ENCODE data around the gene SEMA4C.

The SEMA4C gene

DNA sequence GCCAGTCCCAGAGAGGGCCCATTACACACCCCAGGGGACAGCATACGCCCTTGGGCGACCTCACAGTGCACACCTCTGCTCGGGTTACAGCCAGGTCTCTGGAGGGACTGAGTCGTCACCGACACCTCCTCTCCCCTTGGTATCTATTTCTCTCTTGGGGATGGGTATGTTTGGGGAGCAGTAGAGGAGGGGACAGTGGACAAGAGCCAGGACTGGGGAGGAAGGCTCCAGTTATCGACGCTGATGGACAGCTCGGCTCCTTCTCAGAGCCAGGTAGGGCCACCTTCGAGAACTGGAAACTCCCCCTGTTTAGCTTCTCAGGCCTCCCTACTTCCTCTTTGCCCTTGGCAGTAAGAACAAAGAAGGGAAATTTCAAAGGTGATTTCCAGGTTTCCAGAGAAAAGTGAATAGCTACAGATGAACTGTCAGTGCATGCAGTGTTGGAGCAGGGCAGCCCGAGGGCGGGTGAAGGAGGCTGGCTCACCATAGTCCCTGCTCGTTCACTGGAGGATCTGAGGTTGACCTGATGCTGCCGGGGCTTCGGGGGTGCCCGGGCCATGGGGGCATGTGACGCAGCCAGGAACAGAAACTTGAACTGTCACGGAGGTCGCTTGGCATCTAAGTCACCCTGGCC lies 4.4 kb upstream of the SEMA4C start:
- H3K36me3 ChIP-seq (ENCODE audit: control insufficient read depth in 5 of 5, insufficient read depth in 5 of 5, low read length in 5 of 5), result no peaks in the 10 kb centered on the region
- H3K9me3 ChIP-seq (ENCODE audit: control insufficient read depth in 5 of 5, low read length in 5 of 5), result no peaks in the 10 kb centered on the region
- H3K9ac ChIP-seq (ENCODE audit: low read length in 5 of 5), result no peak overlapping the region
- H3K4me1 ChIP-seq (ENCODE audit: control insufficient read depth in 5 of 5, insufficient read depth in 5 of 5, low read length in 5 of 5), result peaks cover 3 to 44% (median 31%) of the 10 kb centered on the region in 5 donors
- H3K27ac ChIP-seq (ENCODE audit: low read depth, low read length), result peak overlapping the region; percentile 76
- peak overlapping the region in 1 of 5 donors; percentile 13 for H3K4me3 ChIP-seq (ENCODE audit: low read depth in 1 of 5, low read length in 5 of 5)
- H3K27me3 ChIP-seq (ENCODE audit: control insufficient read depth in 5 of 5, insufficient read depth in 4 of 5, low read length in 5 of 5), result peaks cover 0 to 7% (median 0%) of the 10 kb centered on the region in 5 donors

DNA sequence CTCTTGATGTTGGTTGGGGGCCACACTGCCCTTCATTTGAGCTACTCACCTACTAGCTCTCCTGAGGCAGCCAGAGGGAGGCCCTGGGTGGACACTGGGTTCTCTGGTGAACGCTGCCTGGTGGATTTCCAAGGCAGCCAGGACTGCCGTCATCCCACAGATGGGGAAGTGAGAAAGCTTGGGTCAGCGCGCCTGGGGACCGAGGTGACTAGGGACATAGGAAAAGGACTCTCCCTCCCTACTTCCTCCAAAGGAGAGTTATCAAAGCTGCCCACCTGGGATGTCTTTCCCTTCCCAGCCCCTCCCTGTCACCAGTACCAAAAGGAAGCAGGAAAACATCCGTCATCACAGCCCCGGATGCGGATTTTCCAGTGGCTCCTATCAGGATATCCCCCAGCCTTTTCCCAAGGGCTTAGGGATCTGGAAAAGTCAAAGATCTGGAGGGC lies 3.8 kb upstream of the SEMA4C start:
- H3K4me1 ChIP-seq (ENCODE audit: control insufficient read depth in 5 of 5, insufficient read depth in 5 of 5, low read length in 5 of 5), result peaks cover 3 to 47% (median 31%) of the 10 kb centered on the region in 5 donors
- peak overlapping the region in 1 of 5 donors; percentile 13 for H3K4me3 ChIP-seq (ENCODE audit: low read depth in 1 of 5, low read length in 5 of 5)
- no peaks in the 10 kb centered on the region for H3K36me3 ChIP-seq (ENCODE audit: control insufficient read depth in 5 of 5, insufficient read depth in 5 of 5, low read length in 5 of 5)
- H3K9me3 ChIP-seq (ENCODE audit: control insufficient read depth in 5 of 5, low read length in 5 of 5), result no peaks in the 10 kb centered on the region
- peak overlapping the region; percentile 76 for H3K27ac ChIP-seq (ENCODE audit: low read depth, low read length)
- H3K27me3 ChIP-seq (ENCODE audit: control insufficient read depth in 5 of 5, insufficient read depth in 4 of 5, low read length in 5 of 5), result peaks cover 0 to 6% (median 0%) of the 10 kb centered on the region in 5 donors
- H3K9ac ChIP-seq (ENCODE audit: low read length in 5 of 5), result no peak overlapping the region

DNA sequence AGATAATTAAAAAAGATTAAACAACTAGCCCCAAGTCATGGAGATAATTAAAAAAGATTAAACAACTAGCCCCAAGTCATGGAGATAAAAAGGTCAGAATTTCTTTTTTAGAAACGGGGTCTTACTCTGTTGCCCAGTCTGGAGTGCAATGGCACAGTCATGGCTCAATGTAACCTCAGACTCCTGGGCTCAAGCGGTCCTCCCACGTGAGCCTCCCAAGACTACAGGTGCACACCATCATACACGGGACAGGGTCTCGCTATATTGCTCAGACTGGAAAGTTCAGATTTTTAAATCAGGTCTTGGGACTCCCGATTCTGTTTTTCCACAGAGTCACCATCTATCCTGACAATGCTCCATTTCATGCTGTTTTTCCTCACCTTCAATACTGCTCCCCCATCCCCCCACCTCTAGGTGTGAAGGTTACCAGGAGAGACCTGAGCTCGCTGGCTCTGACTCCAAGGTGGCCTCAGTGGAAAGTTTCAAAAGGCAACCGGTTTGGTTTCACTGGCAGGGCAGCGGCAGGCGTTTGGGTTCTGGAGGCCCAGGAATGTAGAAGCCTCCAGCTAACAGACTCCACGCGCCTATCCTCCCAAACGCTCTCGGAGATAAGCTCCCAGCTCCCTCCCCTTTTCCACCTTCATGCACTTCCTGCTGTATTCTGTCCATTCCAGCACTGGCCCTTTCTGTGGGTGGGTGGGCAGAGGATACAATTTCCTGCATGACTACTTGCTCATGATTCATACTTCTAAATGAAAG lies 2.9 kb upstream of the SEMA4C start:
- H3K4me3 ChIP-seq (ENCODE audit: low read depth in 1 of 5, low read length in 5 of 5), result no peak overlapping the region
- peaks cover 3 to 55% (median 38%) of the 10 kb centered on the region in 5 donors for H3K4me1 ChIP-seq (ENCODE audit: control insufficient read depth in 5 of 5, insufficient read depth in 5 of 5, low read length in 5 of 5)
- no peaks in the 10 kb centered on the region for H3K9me3 ChIP-seq (ENCODE audit: control insufficient read depth in 5 of 5, low read length in 5 of 5)
- no peak overlapping the region for H3K9ac ChIP-seq (ENCODE audit: low read length in 5 of 5)
- H3K27me3 ChIP-seq (ENCODE audit: control insufficient read depth in 5 of 5, insufficient read depth in 4 of 5, low read length in 5 of 5), result no peaks in the 10 kb centered on the region
- peak overlapping the region; percentile 76 for H3K27ac ChIP-seq (ENCODE audit: low read depth, low read length)
- H3K36me3 ChIP-seq (ENCODE audit: control insufficient read depth in 5 of 5, insufficient read depth in 5 of 5, low read length in 5 of 5), result no peaks in the 10 kb centered on the region

DNA sequence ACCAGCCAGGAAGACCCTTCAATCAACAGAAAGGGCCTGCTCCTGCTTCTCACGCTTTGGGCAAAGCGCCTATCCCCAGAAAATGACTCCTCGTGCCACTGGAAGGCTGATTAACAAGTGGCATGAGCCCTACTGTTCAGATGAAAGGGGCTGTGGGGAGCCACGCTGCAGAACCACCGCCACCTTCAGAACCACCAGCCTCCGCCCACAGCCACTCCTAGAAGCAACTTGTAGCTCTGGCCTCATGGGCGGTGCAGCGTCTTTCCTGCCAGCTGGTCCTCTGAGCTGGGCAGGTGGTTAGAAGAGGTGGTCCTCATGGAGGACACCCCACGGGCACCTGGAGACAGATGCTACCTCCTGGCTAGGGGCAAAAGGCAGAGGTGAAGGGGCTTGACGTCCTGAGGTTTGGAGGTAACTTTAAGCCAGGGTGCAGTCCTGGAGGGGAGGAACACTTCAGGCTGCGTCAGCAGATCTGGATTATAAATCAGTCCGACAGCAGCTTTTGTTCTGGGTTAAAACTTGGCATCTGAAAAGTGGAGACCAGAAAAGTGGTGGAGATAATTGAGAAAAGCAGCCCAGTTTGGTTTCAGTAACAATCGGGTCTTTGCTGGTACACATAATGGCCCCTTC lies 861 bp upstream of the SEMA4C start:
- H3K36me3 ChIP-seq (ENCODE audit: control insufficient read depth in 5 of 5, insufficient read depth in 5 of 5, low read length in 5 of 5), result peaks cover 0 to 13% (median 7%) of the 10 kb centered on the region in 5 donors
- no peaks in the 10 kb centered on the region for H3K27me3 ChIP-seq (ENCODE audit: control insufficient read depth in 5 of 5, insufficient read depth in 4 of 5, low read length in 5 of 5)
- peaks cover 10 to 75% (median 58%) of the 10 kb centered on the region in 5 donors for H3K4me1 ChIP-seq (ENCODE audit: control insufficient read depth in 5 of 5, insufficient read depth in 5 of 5, low read length in 5 of 5)
- peak overlapping the region; percentile 62 to 80 (median 69) for H3K4me3 ChIP-seq (ENCODE audit: low read depth in 1 of 5, low read length in 5 of 5)
- H3K9me3 ChIP-seq (ENCODE audit: control insufficient read depth in 5 of 5, low read length in 5 of 5), result no peaks in the 10 kb centered on the region
- H3K9ac ChIP-seq (ENCODE audit: low read length in 5 of 5), result peak overlapping the region in 3 of 5 donors; percentile 24 to 73 (median 73)
- peak overlapping the region; percentile 49 for H3K27ac ChIP-seq (ENCODE audit: low read depth, low read length)

DNA sequence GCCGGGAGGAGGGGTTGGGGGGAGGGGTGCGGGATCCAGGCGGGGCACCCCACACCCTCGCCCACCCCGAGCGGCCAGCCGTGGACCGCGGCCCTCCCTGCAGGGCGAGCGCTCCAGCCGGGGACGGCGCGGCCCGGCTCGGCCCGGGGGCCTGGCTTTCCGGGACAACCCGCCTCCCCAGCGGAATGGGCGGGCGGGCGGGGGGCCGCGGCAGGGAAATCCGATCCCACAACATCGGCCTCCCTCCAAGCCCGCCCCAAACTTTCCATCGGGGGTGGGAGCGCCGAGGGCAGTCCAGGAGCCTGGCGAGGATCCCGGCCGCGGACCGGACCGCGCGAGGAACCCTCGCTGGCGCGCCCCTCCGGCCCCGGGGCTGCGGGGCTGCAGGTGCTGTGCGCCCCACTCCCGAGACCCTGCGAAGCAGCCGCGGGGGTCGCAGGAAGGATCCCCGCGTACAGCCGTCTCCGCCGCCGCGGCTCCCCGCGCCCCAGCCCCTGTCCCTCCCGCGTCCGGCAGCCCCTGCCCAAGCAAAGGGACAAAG lies 529 bp downstream of the SEMA4C start:
- Histone ChIP-seq H3K9me3 (ENCODE audit: control insufficient read depth in 5 of 5, low read length in 5 of 5) (no peaks in the 10 kb centered on the region), H3K4me3 (ENCODE audit: low read depth in 1 of 5, low read length in 5 of 5) (peak overlapping the region in 4 of 5 donors; percentile 62 to 80 (median 74)), H3K4me1 (ENCODE audit: control insufficient read depth in 5 of 5, insufficient read depth in 5 of 5, low read length in 5 of 5) (peaks cover 10 to 69% (median 51%) of the 10 kb centered on the region in 5 donors), H3K27ac (ENCODE audit: low read depth, low read length) (peak overlapping the region; percentile 77), H3K9ac (ENCODE audit: low read length in 5 of 5) (peak overlapping the region in 4 of 5 donors; percentile 53 to 84 (median 80)), H3K27me3 (ENCODE audit: control insufficient read depth in 5 of 5, insufficient read depth in 4 of 5, low read length in 5 of 5) (no peaks in the 10 kb centered on the region), H3K36me3 (ENCODE audit: control insufficient read depth in 5 of 5, insufficient read depth in 5 of 5, low read length in 5 of 5) (peaks cover 0 to 26% (median 21%) of the 10 kb centered on the region in 5 donors)

DNA sequence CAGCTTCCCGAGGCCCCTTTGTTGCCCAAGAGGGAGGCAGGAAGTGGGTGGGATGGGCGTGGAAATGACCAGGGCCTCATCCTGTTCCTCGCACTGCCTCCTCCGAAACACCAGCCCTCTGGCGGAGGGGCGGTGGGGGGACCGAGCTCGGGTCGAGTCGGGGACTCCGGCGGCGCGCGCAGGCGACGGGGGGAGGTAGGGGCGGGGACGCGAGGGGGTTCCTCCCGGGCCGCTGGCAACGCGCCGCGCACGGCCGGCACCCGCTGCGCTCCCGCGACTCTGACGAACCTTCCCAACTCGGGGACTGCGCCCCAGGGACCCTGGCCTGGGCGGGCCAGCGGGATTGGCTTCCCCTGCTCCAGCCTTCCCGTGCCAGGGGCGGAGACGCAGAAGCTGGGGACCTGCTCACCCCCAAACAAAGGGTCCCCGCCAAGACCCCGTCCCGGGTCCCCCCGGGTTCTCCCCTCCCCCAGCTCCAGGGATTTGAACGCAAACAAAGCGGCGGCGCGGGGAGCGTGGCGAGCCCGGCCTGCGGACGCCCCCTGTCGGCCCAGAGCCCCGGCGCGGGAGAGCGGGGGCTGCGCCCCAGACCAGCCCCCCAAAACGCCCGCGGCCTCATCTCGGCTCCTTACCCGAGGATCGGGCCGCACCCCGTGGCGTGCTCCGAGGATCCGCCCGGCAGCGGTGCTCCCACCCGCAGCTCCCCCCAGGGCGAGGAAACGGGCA lies 1.2 kb downstream of the SEMA4C start:
- Histone ChIP-seq H3K9ac (ENCODE audit: low read length in 5 of 5) (peak overlapping the region in 4 of 5 donors; percentile 74 to 84 (median 78)), H3K27me3 (ENCODE audit: control insufficient read depth in 5 of 5, insufficient read depth in 4 of 5, low read length in 5 of 5) (no peaks in the 10 kb centered on the region), H3K4me1 (ENCODE audit: control insufficient read depth in 5 of 5, insufficient read depth in 5 of 5, low read length in 5 of 5) (peaks cover 7 to 63% (median 45%) of the 10 kb centered on the region in 5 donors), H3K9me3 (ENCODE audit: control insufficient read depth in 5 of 5, low read length in 5 of 5) (no peaks in the 10 kb centered on the region), H3K27ac (ENCODE audit: low read depth, low read length) (peak overlapping the region; percentile 77), H3K4me3 (ENCODE audit: low read depth in 1 of 5, low read length in 5 of 5) (peak overlapping the region; percentile 62 to 80 (median 72)), H3K36me3 (ENCODE audit: control insufficient read depth in 5 of 5, insufficient read depth in 5 of 5, low read length in 5 of 5) (peaks cover 0 to 33% (median 27%) of the 10 kb centered on the region in 5 donors)

DNA sequence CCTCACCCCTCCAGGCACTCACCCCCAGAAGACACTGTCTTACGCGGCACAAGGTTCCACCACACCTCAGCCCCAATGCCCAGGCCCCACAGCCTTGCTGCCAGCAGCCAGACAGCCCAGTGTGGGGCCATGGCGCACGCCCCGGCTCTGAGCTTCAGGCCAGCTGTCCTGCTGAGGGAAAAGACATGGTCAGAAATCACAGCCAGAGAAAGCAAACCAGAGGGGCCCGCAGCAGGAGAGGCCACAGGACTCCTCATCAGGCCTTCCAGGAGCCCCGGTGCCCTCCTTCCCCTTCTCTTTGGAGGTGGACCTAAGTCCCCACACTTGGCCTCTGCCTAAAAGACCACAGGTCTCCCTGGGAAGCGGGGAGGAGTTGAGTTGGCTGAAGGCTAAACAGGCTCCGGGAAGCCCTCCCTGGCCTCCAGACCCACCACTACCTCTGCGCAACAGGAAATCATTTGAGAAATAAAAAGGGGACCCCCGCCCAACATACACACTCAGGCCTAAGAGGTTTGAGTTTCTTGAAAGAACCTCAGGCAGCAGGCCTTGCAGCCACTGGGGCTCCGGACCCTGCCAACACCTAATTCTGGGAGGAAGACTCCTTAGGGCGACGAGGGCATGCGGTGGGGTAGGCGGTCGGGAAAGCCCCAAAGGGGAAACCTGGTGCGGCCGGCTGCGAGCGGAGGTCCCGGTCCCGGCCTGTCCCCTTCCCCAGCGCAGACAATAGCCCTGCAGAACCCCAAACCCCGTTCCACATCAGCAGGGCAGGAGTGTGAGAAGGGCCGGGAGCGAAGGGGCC lies 1.9 kb downstream of the SEMA4C start:
- no peaks in the 10 kb centered on the region for H3K9me3 ChIP-seq (ENCODE audit: control insufficient read depth in 5 of 5, low read length in 5 of 5)
- no peaks in the 10 kb centered on the region for H3K27me3 ChIP-seq (ENCODE audit: control insufficient read depth in 5 of 5, insufficient read depth in 4 of 5, low read length in 5 of 5)
- H3K9ac ChIP-seq (ENCODE audit: low read length in 5 of 5), result peak overlapping the region; percentile 52 to 84 (median 77)
- peak overlapping the region; percentile 77 for H3K27ac ChIP-seq (ENCODE audit: low read depth, low read length)
- peaks cover 7 to 55% (median 38%) of the 10 kb centered on the region in 5 donors for H3K4me1 ChIP-seq (ENCODE audit: control insufficient read depth in 5 of 5, insufficient read depth in 5 of 5, low read length in 5 of 5)
- H3K36me3 ChIP-seq (ENCODE audit: control insufficient read depth in 5 of 5, insufficient read depth in 5 of 5, low read length in 5 of 5), result peaks cover 0 to 40% (median 35%) of the 10 kb centered on the region in 5 donors
- peak overlapping the region; percentile 62 to 80 (median 72) for H3K4me3 ChIP-seq (ENCODE audit: low read depth in 1 of 5, low read length in 5 of 5)

DNA sequence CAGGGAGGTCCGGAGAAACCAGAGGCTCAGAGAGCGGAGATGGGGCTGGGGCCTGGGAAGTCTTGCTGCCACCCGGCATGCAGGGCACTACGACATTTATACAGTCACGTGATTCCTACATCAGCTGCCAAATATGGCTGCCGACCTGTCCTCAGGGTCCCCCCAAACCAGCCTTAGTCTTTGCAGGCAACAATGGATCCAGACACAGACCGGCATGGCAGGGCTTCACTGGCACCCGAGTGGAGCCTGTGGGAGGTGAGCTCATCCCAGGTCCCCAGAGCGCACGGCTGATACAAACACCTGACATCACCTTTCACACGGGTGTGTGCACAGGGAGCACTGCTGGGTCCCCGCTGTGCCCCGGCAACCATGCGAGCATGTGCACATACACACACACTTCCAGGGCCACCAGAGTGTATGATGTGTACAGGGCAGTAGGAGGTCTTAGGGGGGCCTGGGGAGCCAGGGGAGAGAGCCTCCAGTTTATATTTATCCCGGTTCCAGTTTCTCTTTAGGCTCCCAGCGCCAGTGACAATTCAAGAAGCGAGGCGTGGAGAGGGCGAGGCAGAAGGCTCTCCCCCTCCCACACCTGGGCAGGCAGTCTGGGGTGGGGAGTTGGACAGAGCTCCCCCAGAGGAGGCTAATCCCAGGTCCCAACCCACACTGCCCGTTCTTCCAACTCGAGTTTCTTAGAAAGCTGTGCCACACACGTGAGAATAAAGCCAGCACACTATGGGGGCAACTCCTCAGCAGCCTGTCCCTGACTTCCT lies 2.7 kb downstream of the SEMA4C start:
- peaks cover 0 to 41% (median 39%) of the 10 kb centered on the region in 5 donors for H3K36me3 ChIP-seq (ENCODE audit: control insufficient read depth in 5 of 5, insufficient read depth in 5 of 5, low read length in 5 of 5)
- H3K27me3 ChIP-seq (ENCODE audit: control insufficient read depth in 5 of 5, insufficient read depth in 4 of 5, low read length in 5 of 5), result no peaks in the 10 kb centered on the region
- H3K4me1 ChIP-seq (ENCODE audit: control insufficient read depth in 5 of 5, insufficient read depth in 5 of 5, low read length in 5 of 5), result peaks cover 7 to 51% (median 35%) of the 10 kb centered on the region in 5 donors
- peak overlapping the region in 4 of 5 donors; percentile 62 to 80 (median 74) for H3K4me3 ChIP-seq (ENCODE audit: low read depth in 1 of 5, low read length in 5 of 5)
- H3K9ac ChIP-seq (ENCODE audit: low read length in 5 of 5), result peak overlapping the region; percentile 52 to 84 (median 77)
- peak overlapping the region; percentile 77 for H3K27ac ChIP-seq (ENCODE audit: low read depth, low read length)
- H3K9me3 ChIP-seq (ENCODE audit: control insufficient read depth in 5 of 5, low read length in 5 of 5), result no peaks in the 10 kb centered on the region
